ENCODE measurements around the gene NPAT.

DNA sequence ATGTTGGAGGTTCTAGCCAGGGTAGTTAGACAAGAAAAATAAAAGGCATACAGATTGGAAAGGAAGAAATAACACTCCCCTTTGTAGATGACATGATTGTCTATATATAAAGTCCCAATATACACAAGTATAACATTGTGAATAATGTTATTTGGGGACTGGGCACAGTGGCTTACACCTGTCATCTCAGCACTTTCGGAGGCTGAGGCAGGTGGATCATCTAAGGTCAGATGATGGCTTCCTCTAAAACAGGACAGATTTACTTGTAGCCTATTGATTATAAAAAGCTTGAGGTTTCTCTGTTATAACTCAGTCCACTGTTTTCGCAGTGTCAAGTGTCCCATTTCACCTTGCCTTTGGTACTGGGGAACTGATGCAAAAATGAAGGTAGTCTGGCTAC is 20.0 kb upstream of the NPAT start:
- TF ChIP-seq, protein P1, sequence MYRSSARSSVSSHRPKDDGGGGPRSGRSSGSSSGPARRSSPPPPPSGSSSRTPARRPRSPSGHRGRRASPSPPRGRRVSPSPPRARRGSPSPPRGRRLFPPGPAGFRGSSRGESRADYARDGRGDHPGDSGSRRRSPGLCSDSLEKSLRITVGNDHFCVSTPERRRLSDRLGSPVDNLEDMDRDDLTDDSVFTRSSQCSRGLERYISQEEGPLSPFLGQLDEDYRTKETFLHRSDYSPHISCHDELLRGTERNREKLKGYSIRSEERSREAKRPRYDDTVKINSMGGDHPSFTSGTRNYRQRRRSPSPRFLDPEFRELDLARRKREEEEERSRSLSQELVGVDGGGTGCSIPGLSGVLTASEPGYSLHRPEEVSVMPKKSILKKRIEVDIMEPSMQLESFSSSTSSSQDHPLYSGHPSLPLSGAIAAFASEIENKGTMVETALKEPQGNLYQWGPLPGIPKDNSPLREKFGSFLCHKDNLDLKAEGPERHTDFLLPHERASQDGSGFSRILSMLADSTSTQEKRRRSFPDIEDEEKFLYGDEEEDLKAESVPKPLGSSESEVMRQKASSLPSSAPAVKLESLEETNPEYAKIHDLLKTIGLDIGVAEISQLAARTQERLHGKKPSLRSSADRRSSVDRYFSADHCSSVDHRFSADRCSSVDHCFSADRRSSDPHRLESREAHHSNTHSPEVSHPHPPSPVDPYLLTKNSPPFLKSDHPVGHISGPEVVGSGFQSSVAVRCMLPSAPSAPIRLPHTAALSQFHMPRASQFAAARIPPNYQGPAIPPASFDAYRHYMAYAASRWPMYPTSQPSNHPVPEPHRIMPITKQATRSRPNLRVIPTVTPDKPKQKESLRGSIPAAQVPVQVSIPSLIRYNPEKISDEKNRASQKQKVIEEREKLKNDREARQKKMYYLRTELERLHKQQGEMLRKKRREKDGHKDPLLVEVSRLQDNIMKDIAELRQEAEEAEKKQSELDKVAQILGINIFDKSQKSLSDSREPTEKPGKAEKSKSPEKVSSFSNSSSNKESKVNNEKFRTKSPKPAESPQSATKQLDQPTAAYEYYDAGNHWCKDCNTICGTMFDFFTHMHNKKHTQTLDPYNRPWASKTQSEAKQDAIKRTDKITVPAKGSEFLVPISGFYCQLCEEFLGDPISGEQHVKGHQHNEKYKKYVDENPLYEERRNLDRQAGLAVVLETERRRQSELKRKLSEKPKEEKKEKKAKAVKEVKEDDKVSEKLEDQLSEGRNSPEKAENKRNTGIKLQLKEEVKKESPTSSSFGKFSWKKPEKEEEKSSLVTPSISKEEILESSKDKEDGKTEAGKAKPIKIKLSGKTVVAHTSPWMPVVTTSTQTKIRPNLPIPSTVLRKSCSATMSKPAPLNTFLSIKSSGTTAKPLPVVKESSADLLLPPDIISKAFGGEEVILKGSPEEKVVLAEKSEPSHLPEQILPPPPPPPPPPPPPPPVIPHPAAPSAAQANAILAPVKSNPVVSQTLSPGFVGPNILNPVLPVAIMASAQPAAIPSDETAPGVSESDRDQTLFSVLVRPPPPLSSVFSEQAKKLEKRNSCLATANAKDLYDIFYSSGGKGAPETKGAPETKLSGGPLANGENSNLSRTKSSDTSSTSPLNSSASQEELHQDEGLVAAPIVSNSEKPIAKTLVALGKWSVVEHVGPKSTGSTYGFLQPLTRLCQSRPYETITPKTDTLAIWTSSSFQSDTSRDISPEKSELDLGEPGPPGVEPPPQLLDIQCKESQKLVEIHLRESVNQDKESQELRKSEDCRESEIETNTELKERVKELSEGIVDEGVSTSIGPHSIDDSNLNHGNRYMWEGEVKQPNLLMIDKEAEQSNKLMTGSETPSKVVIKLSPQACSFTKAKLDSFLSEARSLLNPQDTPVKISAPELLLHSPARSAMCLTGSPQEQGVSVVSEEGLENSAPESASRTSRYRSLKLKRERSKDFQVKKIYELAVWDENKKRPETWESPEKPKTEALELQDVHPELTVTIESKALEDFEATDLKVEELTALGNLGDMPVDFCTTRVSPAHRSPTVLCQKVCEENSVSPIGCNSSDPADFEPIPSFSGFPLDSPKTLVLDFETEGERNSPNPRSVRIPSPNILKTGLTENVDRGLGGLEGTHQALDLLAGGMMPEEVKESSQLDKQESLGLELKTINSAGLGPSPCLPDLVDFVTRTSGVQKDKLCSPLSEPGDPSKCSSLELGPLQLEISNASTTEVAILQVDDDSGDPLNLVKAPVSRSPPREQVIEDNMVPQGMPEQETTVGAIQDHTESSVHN (IDR thresholded peaks at IDR 0.05; ENCODE audit: borderline replicate concordance in 1 of 2, low read depth in 1 of 2) = no peak
- no peak for TF ChIP-seq ZNF79 (CRISPR knock-in tag; IDR thresholded peaks at IDR 0.05; ENCODE audit: low read depth)
- TF ChIP-seq FOXM1 (IDR thresholded peaks at IDR 0.05; ENCODE audit: low read depth) = no peak
- TF ChIP-seq FOXM1 (CRISPR knock-in tag; IDR thresholded peaks at IDR 0.05; ENCODE audit: low read depth) = no peak
- no peak for TF ChIP-seq HDAC6 (IDR thresholded peaks at IDR 0.05; ENCODE audit: low read depth, low read length)
- TF ChIP-seq SIRT6 (IDR thresholded peaks at IDR 0.05; ENCODE audit: low read depth, low read length) = no peak
- no peak for TF ChIP-seq LEF1 (IDR thresholded peaks at IDR 0.05)
- no peak for TF ChIP-seq NFE2L1 (tag; IDR thresholded peaks at IDR 0.05; ENCODE audit: borderline replicate concordance, low read depth)
- no peak for TF ChIP-seq MTA2 (IDR thresholded peaks at IDR 0.05; ENCODE audit: low read depth)

Measured in K562 (cell line).